WERI-Rb-1 (cell line): ENCODE data around the gene ELL2.

Experiments
- DNase-seq: peaks from one replicate; pipeline ENCODE4 v3.0.0-alpha.2; 2020
- H3K27ac ChIP-seq: fragments of 250-450 bp; sonication (Bioruptor Pico); 2 replicates; pipeline ENCODE4 v1.5.1; 2020; ENCODE audit warnings: mild to moderate bottlenecking, moderate library complexity
- H3K27me3 ChIP-seq: fragments of 250-450 bp; sonication (Bioruptor Pico); 2 replicates; pipeline ENCODE4 v1.5.1; 2021; ENCODE audit warnings: mild to moderate bottlenecking, low read depth, moderate library complexity; ENCODE audit not compliant: insufficient read depth, severe bottlenecking
- H3K36me3 ChIP-seq: fragments of 250-450 bp; sonication (Bioruptor Pico); 2 replicates; pipeline ENCODE4 v1.5.1; 2020; ENCODE audit warnings: mild to moderate bottlenecking, moderate library complexity
- H3K4me3 ChIP-seq: 2 replicates; pipeline ENCODE4 v1.5.1; 2011; ENCODE audit warnings: low read depth, mild to moderate bottlenecking, control low read depth, low read length
- H3K9me3 ChIP-seq: fragments of 250-450 bp; sonication (Bioruptor Pico); 2 replicates; pipeline ENCODE4 v1.5.1; 2021; ENCODE audit warnings: mild to moderate bottlenecking, moderate library complexity; ENCODE audit not compliant: severe bottlenecking
- TF ChIP-seq, protein P1 (sequence below): IDR thresholded peaks from 2 replicates; pipeline ENCODE4 v1.5.1; 2011; ENCODE audit warnings: low read depth, mild to moderate bottlenecking, control low read depth, inconsistent platforms, low read length

Gene ELL2

DNA sequence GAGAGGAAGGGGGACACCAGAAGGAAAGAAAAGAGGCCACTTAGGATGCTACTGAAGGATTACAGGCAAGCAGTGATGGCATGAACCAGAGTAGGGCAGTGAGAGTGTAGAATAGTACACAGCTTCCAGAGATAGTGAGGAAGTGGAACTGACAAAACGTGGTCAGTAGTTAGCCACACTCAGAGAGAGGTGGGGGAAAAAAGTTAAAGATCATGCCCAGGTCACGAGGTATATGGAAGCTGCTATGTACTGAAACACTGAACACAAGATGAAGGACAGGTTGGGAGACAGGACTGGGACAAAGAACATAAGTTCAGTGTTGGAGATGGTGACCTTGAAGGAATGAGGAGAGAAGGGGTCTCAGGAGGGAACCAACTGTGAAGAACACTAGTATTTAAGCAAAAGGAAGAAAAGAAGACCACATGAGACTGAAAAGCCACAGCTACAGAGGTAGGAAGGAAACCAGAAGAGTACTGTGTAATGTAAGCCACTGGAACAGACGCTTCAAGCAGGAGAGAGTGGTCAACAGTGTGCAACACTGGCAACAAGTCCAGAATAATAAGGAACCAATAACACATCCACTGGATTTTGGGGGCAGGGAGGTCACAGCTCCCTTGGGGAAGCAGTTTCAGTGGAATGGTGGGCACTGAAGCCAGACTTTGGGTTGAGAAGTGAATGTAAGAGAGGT is 45.5 kb downstream of the ELL2 start:
- H3K9me3 ChIP-seq: no peaks in the 10 kb centered on the region
- no peaks in the 10 kb centered on the region for H3K36me3 ChIP-seq
- no peak overlapping the region for H3K4me3 ChIP-seq
- TF ChIP-seq, protein P1, sequence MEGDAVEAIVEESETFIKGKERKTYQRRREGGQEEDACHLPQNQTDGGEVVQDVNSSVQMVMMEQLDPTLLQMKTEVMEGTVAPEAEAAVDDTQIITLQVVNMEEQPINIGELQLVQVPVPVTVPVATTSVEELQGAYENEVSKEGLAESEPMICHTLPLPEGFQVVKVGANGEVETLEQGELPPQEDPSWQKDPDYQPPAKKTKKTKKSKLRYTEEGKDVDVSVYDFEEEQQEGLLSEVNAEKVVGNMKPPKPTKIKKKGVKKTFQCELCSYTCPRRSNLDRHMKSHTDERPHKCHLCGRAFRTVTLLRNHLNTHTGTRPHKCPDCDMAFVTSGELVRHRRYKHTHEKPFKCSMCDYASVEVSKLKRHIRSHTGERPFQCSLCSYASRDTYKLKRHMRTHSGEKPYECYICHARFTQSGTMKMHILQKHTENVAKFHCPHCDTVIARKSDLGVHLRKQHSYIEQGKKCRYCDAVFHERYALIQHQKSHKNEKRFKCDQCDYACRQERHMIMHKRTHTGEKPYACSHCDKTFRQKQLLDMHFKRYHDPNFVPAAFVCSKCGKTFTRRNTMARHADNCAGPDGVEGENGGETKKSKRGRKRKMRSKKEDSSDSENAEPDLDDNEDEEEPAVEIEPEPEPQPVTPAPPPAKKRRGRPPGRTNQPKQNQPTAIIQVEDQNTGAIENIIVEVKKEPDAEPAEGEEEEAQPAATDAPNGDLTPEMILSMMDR: no peak
- DNase-seq: no peak
- H3K27me3 ChIP-seq: no peaks in the 10 kb centered on the region
- H3K27ac ChIP-seq: no peak overlapping the region

DNA sequence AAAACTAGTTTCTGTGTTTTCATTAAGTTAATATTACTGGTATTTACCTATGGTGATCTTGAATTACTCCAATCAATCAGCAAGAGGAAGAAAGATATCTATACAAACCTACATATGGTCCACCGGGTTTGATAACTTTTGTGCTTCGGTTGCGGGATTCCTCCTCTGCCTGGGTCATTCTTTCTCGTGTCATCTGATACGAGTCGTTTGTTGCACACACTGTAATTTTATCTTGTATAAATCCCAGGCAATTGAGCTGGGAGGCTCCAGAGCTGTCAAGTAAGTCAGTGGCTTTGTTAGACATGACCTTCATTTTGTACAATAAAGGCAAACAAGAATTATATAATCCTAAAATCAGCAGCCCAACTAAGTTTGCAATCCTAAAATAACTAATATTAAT is 48.0 kb downstream of the ELL2 start:
- Histone ChIP-seq H3K27ac (no peak overlapping the region), H3K27me3 (no peaks in the 10 kb centered on the region), H3K9me3 (no peaks in the 10 kb centered on the region), H3K4me3 (no peak overlapping the region), H3K36me3 (no peaks in the 10 kb centered on the region)
- DNase-seq: no peak
- TF ChIP-seq, protein P1: no peak

DNA sequence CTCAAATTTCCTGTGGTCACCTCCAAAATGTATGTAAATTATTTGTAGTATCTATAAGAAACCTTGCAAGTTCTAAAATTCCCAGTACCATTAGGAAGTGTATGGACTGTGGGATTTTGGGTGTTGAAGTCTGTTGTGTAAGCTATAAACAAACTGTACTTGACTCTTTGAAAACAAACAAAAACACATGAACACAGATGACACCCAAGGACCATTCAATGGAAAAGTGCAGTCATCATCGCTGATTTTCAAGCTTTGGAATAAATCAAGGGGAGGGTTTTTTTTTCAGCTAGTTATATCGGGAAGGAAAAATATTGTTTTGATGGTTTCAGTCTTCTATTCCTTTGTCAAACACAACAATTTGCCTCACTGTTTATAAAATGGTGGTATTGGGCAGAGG is 49.6 kb downstream of the ELL2 start:
- H3K9me3 ChIP-seq: no peaks in the 10 kb centered on the region
- H3K4me3 ChIP-seq: no peak overlapping the region
- no peaks in the 10 kb centered on the region for H3K36me3 ChIP-seq
- no peak for DNase-seq
- no peaks in the 10 kb centered on the region for H3K27me3 ChIP-seq
- H3K27ac ChIP-seq: no peak overlapping the region
- TF ChIP-seq, protein P1: no peak

DNA sequence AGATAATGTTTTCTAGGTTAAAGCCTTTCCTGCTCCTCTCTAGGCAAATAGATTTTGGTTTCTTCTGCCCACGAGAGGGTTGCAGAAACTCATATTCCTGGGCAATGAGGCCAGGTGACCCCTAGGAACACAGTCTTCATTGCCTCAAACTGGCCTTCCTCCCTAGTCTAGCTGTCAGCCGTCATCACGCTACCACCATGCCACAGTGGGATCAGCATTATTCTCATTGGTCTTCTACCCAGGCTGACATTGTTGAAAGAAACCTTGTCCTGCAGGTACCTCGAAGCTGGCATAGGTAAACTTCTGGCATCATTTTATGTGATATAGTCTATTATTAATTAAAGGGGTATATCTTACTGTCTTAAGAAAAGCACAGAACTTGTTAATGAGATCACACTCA is 51.1 kb downstream of the ELL2 start:
- H3K4me3 ChIP-seq: no peak overlapping the region
- no peaks in the 10 kb centered on the region for H3K9me3 ChIP-seq
- no peaks in the 10 kb centered on the region for H3K27me3 ChIP-seq
- DNase-seq: no peak
- H3K27ac ChIP-seq: no peak overlapping the region
- TF ChIP-seq, protein P1: no peak
- no peaks in the 10 kb centered on the region for H3K36me3 ChIP-seq

DNA sequence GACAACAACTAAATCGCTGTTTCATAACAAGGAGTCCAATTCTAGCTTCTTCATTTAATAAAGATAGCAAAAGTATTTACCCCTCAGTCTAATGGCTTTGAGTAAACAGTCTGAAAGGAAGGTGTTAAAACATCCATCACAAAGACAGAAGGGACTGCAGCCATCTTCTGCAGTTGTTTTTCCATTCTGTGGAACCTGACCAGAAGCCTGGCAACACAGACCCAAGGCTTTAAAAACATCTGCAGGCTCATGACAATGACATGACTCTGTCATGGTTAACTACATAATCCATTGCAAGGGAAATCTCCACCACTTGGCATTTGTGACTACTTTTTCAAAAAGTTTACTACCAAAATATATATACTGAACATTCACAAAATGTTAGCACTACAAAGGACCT is 51.9 kb downstream of the ELL2 start:
- Histone ChIP-seq H3K4me3 (no peak overlapping the region), H3K27me3 (no peaks in the 10 kb centered on the region), H3K27ac (no peak overlapping the region), H3K9me3 (no peaks in the 10 kb centered on the region), H3K36me3 (no peaks in the 10 kb centered on the region)
- TF ChIP-seq, protein P1: no peak
- DNase-seq: no peak

DNA sequence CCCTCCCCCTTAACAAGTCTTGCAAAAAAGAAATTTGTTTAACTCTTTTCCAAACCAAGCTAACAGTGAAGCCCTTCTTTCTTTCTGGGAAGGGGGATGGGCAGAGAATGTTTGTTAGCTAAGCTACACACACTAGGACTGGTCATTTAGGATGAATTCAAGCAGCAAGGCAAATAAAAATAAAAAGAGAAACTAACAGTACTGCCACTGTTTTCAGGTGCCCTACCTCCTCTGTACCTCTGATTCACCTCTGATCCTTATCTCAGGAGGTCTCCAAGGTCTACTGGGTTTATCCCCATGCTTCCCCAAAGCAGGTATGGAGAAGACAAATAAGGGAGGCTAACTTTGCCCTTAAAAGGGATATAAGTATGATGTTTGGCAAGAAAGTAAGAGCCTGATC is 52.9 kb downstream of the ELL2 start:
- no peak for DNase-seq
- H3K27me3 ChIP-seq: no peaks in the 10 kb centered on the region
- no peak overlapping the region for H3K27ac ChIP-seq
- TF ChIP-seq, protein P1: no peak
- H3K9me3 ChIP-seq: no peaks in the 10 kb centered on the region
- no peak overlapping the region for H3K4me3 ChIP-seq
- no peaks in the 10 kb centered on the region for H3K36me3 ChIP-seq
